RWPE1 (cell line): ENCODE measurements around the gene PLCL1.

Source experiments
- CTCF ChIA-PET: fragments of 350-600 bp; sonication (Branson Sonifier 250); formaldehyde crosslinking; extraction: SDS; loops from one replicate; lab custom pipeline; 2021; lab: Yijun Ruan, JAX
- POLR2A ChIA-PET: fragments of 400-600 bp; formaldehyde crosslinking; extraction: SDS; loops from one replicate; lab custom pipeline; 2020; ENCODE audit warnings: antibody characterized with exemption; ENCODE audit not compliant: low non-redundant PET; lab: Yijun Ruan, JAX
- DNase-seq: peaks from one replicate; pipeline ENCODE4 v3.0.0; 2012; ENCODE audit warnings: low spot score
- H3K27ac ChIP-seq: fragments of 450-650 bp; 2 replicates; pipeline ENCODE4 v1.5.1; 2017
- CTCF ChIP-seq: fragments of 450-650 bp; conservative IDR thresholded peaks from 2 replicates; pipeline ENCODE4 v1.5.1; 2017; ENCODE audit warnings: low read depth, mild to moderate bottlenecking

The PLCL1 gene

GRCh38 chr2:198141726-198142125 lies 337.3 kb downstream of the PLCL1 start:
- TF ChIP-seq CTCF, result no peak
- POLR2A ChIA-PET, result no interaction called here
- DNase-seq, result no peak
- no peak overlapping the region for H3K27ac ChIP-seq
- CTCF ChIA-PET, result no interaction called here

GRCh38 chr2:198143156-198143555 lies 338.8 kb downstream of the PLCL1 start:
- TF ChIP-seq CTCF, result no peak
- CTCF ChIA-PET, result no interaction called here
- POLR2A ChIA-PET, result no interaction called here
- DNase-seq, result no peak
- H3K27ac ChIP-seq, result no peak overlapping the region

GRCh38 chr2:198143793-198144192 lies 339.4 kb downstream of the PLCL1 start:
- TF ChIP-seq CTCF, result no peak
- ChIA-PET POLR2A (no interaction called here), CTCF (no interaction called here)

GRCh38 chr2:198144660-198145059 lies 340.3 kb downstream of the PLCL1 start:
- H3K27ac ChIP-seq, result no peak overlapping the region
- no peak for DNase-seq
- ChIA-PET CTCF (no interaction called here), POLR2A (no interaction called here)
- no peak for TF ChIP-seq CTCF

More at GRCh38 chr2:198143793-198144192, 339.4 kb downstream of the PLCL1 start:
- H3K27ac ChIP-seq, result no peak overlapping the region
- no peak for DNase-seq

- ChIA-PET CTCF (interaction anchor here (0.6 kb wide), 1 partner anchor 71 kb away, joined by 4 read pairs; no protein-coding TSS in a partner anchor), POLR2A (no interaction called here)
- no peak for TF ChIP-seq CTCF
- H3K27ac ChIP-seq, result no peak overlapping the region
- DNase-seq, result no peak
These were observed 342.1 kb downstream of the PLCL1 start for GRCh38 chr2:198146346-198146940.

GRCh38 chr2:198157314-198157713 lies 352.9 kb downstream of the PLCL1 start:
- ChIA-PET CTCF (no interaction called here), POLR2A (no interaction called here)
- no peak overlapping the region for H3K27ac ChIP-seq
- no peak for TF ChIP-seq CTCF
- DNase-seq, result no peak
